SU-DHL-6 (cell line): ENCODE measurements around the gene GRIK4.

Experiments used
- H2AFZ ChIP-seq: fragments of 200-600 bp; sonication (generic); 2 replicates; pipeline ENCODE4 v1.6.1; 2014; ENCODE audit warnings: low read depth, mild to moderate bottlenecking, moderate library complexity, mixed read lengths, antibody characterized with exemption, low read length; ENCODE audit not compliant: severe bottlenecking
- H3F3A ChIP-seq: fragments of 200-600 bp; shearing (Covaris generic); 2 replicates; pipeline ENCODE4 v1.6.0; 2016; ENCODE audit warnings: antibody characterized with exemption, mild to moderate bottlenecking; ENCODE audit not compliant: insufficient read depth
- H3K27ac ChIP-seq: fragments of 200-600 bp; sonication (generic); 2 replicates; pipeline ENCODE4 v1.5.1; 2016; ENCODE audit warnings: low read depth, mild to moderate bottlenecking, low read length, moderate library complexity, mixed read lengths
- H3K27me3 ChIP-seq: fragments of 200-600 bp; sonication (generic), shearing (Covaris generic); 2 replicates; pipeline ENCODE4 v1.6.0; 2014; ENCODE audit warnings: mild to moderate bottlenecking, low read length
- H3K36me3 ChIP-seq: fragments of 200-600 bp; sonication (generic); 2 replicates; pipeline ENCODE4 v1.6.1; 2014; ENCODE audit warnings: mild to moderate bottlenecking, low read length, mixed read lengths
- H3K4me2 ChIP-seq: fragments of 300-600, 200-600 bp; shearing (Covaris generic), sonication (generic); 2 replicates; pipeline ENCODE4 v1.6.0; 2014; ENCODE audit warnings: low read length, low read depth, mild to moderate bottlenecking; ENCODE audit not compliant: poor library complexity, severe bottlenecking
- H3K4me3 ChIP-seq: fragments of 200-600 bp; sonication (generic); 2 replicates; pipeline ENCODE4 v1.5.1; 2014; ENCODE audit warnings: antibody characterized with exemption, low read length, mild to moderate bottlenecking, mixed read lengths; ENCODE audit not compliant: insufficient read depth, poor library complexity, severe bottlenecking
- H3K79me2 ChIP-seq: fragments of 200-600 bp; sonication (generic); 2 replicates; pipeline ENCODE4 v1.6.1; 2014; ENCODE audit warnings: mild to moderate bottlenecking, low read length, moderate library complexity; ENCODE audit not compliant: insufficient read depth
- H3K9ac ChIP-seq: fragments of 200-600 bp; sonication (generic); 2 replicates; pipeline ENCODE4 v1.7.0; 2014; ENCODE audit warnings: mild to moderate bottlenecking, low read length
- H3K9me2 ChIP-seq: fragments of 200-600 bp; sonication (generic); replicated peaks from 2 replicates; pipeline ENCODE4 v1.6.1; 2014; ENCODE audit warnings: low read length; ENCODE audit not compliant: insufficient read depth
- H3K9me3 ChIP-seq: fragments of 200-600 bp; sonication (generic); 2 replicates; pipeline ENCODE4 v1.6.1; 2014; ENCODE audit warnings: low read length, mixed read lengths; ENCODE audit not compliant: insufficient read depth
- H4K20me1 ChIP-seq: fragments of 200-600 bp; sonication (generic); 2 replicates; pipeline ENCODE4 v1.6.1; 2014; ENCODE audit warnings: low read depth, mild to moderate bottlenecking, antibody characterized with exemption, low read length, moderate library complexity, mixed read lengths
- EZH2phosphoT487 ChIP-seq: fragments of 200-600 bp; sonication (generic), shearing (Covaris generic); conservative IDR thresholded peaks from 2 replicates; pipeline ENCODE4 v1.6.1; 2018; ENCODE audit warnings: mild to moderate bottlenecking, antibody characterized with exemption, low read length, moderate library complexity, mixed read lengths
- TF ChIP-seq, protein P1 (sequence below): fragments of 200-600 bp; sonication (generic); IDR thresholded peaks from one replicate; pipeline ENCODE4 v1.5.1; 2017; ENCODE audit warnings: antibody characterized with exemption, mild to moderate bottlenecking, low read length, moderate library complexity; ENCODE audit not compliant: insufficient read depth, poor library complexity, severe bottlenecking

Gene GRIK4

DNA sequence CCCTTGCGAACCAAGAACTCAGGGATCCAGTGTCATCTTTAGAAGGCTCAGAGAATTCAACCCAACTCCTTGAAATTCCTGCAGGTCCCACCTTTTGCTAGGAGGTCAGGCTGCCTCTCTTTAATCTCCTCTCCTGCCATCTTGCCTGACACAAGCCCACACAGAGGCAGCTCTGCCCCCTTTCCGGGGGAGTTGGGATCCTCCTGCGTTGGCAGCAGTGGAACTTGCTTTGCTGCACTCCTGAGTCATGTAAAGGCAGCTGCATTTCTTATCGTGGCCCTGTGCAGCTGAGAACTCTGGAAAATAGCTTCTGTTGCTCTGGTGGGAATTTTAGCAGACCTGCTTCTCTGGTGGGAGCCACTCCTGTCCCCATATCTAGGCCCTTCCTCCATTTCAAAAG, 370.0 kb downstream of the GRIK4 start:
- Histone ChIP-seq H3K4me2 (no peak overlapping the region), H3K27me3 (no peaks in the 10 kb centered on the region), H3K79me2 (no peaks in the 10 kb centered on the region), H3K9me3 (no peaks in the 10 kb centered on the region), H3K9me2 (no peaks in the 10 kb centered on the region), H3K4me3 (no peak overlapping the region), H3F3A (no peaks in the 10 kb centered on the region), H2AFZ (no peak overlapping the region), H3K9ac (no peak overlapping the region), H3K36me3 (no peaks in the 10 kb centered on the region), H3K27ac (no peak overlapping the region), H4K20me1 (no peaks in the 10 kb centered on the region)
- no peak for TF ChIP-seq EZH2phosphoT487
- TF ChIP-seq, protein P1, sequence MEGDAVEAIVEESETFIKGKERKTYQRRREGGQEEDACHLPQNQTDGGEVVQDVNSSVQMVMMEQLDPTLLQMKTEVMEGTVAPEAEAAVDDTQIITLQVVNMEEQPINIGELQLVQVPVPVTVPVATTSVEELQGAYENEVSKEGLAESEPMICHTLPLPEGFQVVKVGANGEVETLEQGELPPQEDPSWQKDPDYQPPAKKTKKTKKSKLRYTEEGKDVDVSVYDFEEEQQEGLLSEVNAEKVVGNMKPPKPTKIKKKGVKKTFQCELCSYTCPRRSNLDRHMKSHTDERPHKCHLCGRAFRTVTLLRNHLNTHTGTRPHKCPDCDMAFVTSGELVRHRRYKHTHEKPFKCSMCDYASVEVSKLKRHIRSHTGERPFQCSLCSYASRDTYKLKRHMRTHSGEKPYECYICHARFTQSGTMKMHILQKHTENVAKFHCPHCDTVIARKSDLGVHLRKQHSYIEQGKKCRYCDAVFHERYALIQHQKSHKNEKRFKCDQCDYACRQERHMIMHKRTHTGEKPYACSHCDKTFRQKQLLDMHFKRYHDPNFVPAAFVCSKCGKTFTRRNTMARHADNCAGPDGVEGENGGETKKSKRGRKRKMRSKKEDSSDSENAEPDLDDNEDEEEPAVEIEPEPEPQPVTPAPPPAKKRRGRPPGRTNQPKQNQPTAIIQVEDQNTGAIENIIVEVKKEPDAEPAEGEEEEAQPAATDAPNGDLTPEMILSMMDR, result no peak

- no peaks in the 10 kb centered on the region for H3K27me3 ChIP-seq
- no peak for TF ChIP-seq EZH2phosphoT487
- TF ChIP-seq, protein P1, result no peak
- no peak overlapping the region for H3K9ac ChIP-seq
- no peaks in the 10 kb centered on the region for H4K20me1 ChIP-seq
- H3K79me2 ChIP-seq, result no peaks in the 10 kb centered on the region
- no peak overlapping the region for H3K27ac ChIP-seq
- no peak overlapping the region for H2AFZ ChIP-seq
- H3K9me2 ChIP-seq, result no peaks in the 10 kb centered on the region
- no peaks in the 10 kb centered on the region for H3K9me3 ChIP-seq
- no peaks in the 10 kb centered on the region for H3K36me3 ChIP-seq
- H3K4me2 ChIP-seq, result no peak overlapping the region
- H3F3A ChIP-seq, result no peaks in the 10 kb centered on the region
- H3K4me3 ChIP-seq, result no peak overlapping the region
Measured at GRCh38 chr11:120882175-120882574, 370.6 kb downstream of the GRIK4 start.

DNA sequence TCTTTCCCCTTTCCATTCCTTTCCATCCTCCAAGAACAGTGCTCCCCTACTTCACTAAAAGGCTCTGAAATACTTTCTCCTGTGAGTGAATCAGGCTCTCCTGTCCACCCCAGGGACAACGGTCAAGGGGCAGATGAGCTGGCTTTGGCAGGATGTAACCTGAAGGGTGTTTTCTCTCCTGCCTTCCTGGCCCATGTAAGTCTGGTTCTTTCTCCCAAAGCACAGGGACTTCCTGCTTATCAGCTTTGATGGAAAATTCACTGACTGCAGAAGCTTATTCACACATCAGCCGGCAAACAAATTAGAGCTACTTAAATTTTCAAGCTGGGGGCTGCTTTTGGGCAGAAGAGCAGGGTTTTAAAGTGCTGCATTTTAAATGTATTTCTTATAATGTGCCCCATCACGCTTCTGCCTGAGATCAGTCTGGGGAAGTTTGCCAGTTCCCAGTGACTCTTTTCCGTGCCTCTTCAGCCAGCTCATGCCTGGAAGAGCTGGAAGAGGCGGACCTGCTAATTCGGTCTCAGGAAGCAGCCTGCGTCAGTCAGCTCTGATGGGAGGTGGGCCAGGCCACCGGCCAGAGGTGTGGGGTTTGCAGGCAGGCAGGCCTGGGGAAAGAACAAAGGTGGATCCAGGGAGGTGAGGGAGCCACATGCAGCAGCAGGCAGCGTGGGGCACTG, 372.0 kb downstream of the GRIK4 start:
- Histone ChIP-seq H3K9ac (no peak overlapping the region), H4K20me1 (no peaks in the 10 kb centered on the region)
- TF ChIP-seq, protein P1, result no peak
- no peak for TF ChIP-seq EZH2phosphoT487

More for the DNA sequence above, 372.0 kb downstream of the GRIK4 start:
- no peaks in the 10 kb centered on the region for H3K9me3 ChIP-seq
- H2AFZ ChIP-seq, result no peak overlapping the region
- no peak overlapping the region for H3K27ac ChIP-seq
- H3K9me2 ChIP-seq, result no peaks in the 10 kb centered on the region
- no peak overlapping the region for H3K4me2 ChIP-seq
- no peaks in the 10 kb centered on the region for H3K36me3 ChIP-seq
- H3K79me2 ChIP-seq, result no peaks in the 10 kb centered on the region
- no peaks in the 10 kb centered on the region for H3K27me3 ChIP-seq
- no peaks in the 10 kb centered on the region for H3F3A ChIP-seq
- no peak overlapping the region for H3K4me3 ChIP-seq
